Activated T-helper 1 cell treated with Interleukin-2 at 50 U/mL for 16 hours (primary cell): ENCODE data around the gene CPED1.

ENCODE experiments used
- DNase-seq: peaks from one replicate; pipeline ENCODE4 v3.0.0-alpha.2; 2020; ENCODE audit warnings: low read depth

Gene CPED1

GRCh38 chr7:121261207-121261884 lies 272.8 kb downstream of the CPED1 start:
- DNase-seq: no peak

DNA sequence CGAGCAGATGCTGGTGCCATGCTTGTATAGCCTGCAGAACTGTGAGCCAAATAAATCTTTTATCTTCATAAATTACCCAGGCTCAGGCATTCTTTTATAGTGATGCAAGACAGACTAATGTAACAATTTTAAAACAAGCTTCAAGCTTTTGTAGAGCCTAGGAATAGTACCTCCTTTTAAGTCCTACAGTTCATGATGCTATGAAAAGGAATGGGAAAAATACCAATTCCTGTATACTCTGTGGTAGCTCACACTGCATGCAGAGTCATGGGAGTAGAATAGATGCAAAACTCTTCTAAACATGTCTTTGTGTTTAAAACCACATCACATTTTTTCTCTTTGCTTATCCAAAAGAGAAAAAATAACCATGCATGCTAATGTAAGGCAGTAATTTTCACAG lies 273.7 kb downstream of the CPED1 start:
- no peak for DNase-seq

DNA sequence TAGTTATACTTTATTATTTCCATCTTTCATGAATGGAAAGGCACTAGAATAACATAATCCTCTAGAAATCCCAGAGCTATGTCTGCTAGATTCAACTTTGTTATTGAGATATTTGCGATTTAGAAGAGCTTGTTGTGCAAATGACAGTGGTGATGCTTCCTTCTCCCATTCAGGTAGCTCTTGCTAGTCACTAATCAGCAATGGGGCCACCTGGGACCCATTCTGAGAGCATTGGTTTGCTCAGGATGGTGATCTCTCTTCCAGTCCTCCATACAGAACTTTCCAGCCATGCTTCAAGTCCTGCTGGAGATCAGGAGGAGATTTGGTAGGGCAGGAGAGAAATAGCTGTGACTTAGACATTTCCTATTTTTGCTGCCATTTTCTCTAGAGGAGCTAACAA lies 274.5 kb downstream of the CPED1 start:
- no peak for DNase-seq

DNA sequence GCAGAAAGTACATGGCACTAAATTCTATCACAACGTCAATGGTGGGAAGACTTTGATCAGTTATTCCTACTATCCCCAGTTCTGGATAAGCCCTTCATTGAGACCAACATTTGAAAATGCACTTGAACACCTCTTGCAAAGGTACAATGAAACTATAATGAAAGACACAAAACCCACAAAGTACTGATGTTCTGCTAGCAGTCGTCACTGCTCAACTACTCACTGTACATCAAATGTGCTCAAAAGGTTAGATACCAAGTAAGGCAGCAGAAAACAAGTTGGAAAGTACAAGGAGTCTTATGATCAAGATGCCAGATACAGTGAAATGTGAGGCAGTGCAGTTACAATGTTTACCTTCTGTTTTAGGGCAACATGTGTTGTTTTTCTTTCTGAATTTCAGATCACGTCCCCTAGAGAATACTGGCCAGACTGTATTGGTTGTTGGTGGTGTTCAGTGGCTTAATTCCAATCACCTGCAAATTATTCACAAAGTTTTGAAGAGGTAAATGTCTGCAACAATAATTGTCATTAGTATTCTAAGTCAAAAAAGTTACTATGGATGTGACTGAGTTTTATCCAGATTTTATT lies 277.9 kb downstream of the CPED1 start:
- DNase-seq: no peak

DNA sequence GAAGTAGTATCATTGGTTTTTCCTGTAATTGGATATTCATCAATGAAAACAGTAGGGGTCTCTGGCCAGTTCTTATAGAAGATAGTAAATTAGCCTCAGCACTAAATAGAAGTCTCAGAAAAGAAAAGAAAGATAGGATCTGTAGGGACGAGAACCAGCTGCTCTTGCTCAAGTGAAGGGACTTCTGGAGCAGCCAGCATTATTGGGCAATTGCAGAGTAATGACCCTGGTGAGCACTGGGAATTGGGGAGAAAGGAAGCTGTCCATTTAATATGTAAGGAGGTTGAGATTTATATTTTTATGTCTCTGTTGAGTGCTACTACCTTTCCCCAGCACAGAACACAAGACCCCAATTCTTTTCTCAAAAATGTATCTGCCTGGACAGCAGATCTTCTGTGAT lies 279.1 kb downstream of the CPED1 start:
- no peak for DNase-seq

DNA sequence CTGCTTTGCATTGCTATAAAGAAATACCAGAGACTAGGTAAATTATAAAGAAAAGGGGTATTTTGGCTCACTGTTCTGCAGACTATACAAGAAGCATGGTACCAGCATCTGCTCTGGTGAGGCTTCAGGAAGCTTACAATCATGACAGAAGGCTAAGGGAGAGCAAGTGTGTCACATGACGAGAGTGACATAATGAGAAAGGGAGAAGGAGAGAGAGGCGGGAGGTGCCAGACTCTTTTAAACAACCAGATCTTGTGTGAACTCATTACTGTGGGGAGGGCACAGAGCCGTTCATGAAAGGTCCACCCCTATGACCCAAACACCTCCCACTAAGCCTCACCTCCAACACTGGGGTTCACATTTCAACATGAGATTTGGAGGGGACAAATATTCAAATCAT lies 281.3 kb downstream of the CPED1 start:
- no peak for DNase-seq

DNA sequence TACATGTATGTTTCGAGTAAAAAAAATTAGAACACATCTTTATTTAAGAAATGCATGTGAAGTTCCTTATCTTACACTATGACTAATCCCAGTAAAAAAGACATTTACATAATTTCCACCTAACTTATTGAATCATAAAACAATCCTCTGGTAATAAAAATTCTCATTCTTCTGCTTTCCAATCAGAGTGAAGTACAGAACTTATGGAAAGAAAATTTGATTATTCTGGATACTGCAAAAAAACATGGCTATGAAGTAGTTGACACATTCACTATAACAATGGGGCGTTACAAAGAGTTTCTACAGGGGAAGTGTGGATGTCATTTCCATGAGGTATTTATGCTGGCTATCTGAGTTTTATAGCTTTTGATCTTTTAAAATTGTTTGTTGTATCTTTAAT lies 282.6 kb downstream of the CPED1 start:
- DNase-seq: no peak

DNA sequence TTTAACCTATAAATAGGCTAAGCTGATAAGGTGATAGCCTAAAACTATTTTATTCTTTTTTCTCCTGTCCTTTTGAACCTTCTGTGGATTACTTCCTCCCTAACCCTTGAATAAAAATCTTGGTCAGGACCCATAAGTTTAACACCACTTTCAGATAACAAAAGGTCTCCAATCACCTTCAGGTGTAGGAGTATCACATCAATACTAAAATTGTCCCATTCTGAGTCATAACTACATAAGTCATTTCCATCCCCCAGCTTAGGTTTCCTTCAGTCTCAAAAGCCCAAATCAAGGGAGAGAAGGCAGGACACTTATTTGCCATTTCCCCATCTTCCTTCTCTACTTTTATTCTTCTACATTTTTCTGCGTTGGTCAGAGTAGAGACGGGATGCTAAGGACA lies 283.4 kb downstream of the CPED1 start:
- no peak for DNase-seq

DNA sequence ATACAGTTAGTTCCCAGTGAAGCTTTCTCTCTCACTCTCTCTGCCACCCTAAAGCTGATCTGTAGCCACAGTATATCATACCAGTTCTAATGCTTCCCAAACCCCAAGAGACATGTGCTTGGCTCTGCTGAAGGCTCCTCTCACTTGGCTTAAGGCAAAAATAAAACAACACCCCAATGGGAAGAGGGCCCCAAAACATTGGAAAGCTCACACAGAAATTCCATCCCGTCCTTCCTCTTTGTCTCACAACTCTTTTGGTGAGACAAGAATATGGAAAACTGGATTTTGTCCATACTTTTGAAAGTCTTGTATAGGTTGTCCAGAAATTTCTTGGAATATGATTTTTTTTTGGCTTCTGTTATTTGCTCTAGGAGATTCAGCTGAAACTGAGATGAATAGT lies 284.2 kb downstream of the CPED1 start:
- no peak for DNase-seq

DNA sequence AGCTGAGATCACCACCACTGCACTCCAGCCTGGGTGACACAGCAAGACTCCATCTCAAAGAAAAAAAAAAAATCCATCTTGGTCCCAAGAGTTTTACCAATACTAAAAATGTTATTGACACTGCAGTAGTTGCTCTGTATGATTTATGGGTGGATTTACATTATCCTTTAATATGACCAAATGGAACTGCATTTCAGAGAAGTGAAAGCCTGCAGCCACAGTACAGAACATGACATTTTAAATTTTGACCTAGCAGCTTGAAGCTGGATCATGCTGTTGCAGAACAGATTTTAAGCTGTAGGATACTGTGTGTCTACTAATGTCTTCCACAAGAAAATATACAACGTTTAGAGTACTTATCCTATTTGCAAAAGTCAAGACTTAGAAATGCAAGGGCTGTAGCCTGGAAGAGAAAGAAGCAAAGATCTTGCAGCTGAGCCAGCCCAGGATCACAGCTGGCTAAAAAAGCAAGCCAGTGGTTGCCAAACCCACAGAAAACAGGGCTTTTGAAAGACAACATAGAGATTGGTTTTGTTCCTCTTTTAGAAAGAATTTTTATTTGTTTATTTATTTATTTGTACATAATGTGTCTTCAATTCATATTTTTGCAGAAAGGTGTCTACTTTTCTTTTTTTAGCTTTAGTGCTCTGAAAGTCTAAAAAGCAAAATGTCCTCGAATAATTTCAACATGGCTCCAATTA lies 285.1 kb downstream of the CPED1 start:
- DNase-seq: no peak

DNA sequence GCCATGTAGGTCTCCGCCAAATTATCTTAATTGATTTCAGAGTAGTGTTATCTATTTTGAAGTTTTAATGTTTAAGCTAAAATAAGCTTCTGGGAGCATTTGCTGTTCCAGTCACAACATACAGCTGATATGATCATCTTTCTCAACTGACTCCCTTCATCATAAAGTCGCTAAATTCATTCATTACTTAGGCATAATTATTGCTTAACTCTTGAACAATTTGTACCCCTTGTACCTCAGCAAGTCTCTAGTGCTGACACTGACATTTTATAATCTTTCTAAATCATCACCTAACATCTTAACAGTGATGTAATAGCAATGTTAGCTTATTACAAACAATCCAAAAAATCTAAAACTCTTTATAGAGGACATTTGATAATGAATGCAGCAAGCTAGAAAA lies 286.0 kb downstream of the CPED1 start:
- no peak for DNase-seq

- no peak for DNase-seq
Measured at GRCh38 chr7:121275204-121275603, 286.7 kb downstream of the CPED1 start.

- no peak for DNase-seq
Measured at GRCh38 chr7:121276313-121276712, 287.8 kb downstream of the CPED1 start.

GRCh38 chr7:121278120-121279021 lies 289.9 kb downstream of the CPED1 start:
- no peak for DNase-seq

GRCh38 chr7:121279060-121279620 lies 290.6 kb downstream of the CPED1 start:
- no peak for DNase-seq

DNA sequence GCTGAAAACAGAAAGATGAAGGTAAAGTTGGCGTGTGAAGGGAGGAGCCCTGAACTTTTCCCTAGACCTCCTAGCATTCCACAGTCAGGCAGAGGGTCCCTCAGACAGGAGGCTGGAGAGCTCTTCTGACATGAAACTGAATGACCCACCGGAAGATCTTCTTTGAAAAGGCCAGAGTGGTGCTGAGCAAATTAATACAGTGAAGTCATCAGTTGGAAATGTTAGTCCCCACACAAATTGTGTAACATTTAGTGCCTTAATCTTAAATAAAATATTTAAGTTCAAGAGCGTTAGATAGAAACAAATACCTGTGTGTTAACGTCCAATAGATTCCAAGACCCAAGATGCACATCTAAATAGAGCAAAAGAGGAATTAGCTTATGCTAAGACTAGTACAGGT lies 291.3 kb downstream of the CPED1 start:
- no peak for DNase-seq

DNA sequence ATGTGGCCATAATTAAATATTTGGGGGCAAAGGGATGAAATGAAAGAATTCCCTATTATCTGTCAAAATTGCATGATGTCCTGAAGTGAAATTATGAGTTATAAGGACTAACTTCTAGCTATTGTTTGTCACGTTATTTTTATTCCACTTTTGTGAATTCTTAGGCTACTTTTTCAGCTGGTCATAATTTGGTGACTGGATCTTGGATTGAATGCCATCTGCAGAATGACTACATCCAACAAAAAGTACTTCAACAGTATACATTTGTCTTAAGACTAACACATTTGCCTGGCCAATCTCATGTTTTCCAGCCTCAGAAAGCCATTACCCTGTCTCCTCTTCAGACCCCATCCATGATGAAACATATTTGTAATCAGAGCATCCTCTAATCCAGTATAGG lies 292.1 kb downstream of the CPED1 start:
- DNase-seq: no peak

DNA sequence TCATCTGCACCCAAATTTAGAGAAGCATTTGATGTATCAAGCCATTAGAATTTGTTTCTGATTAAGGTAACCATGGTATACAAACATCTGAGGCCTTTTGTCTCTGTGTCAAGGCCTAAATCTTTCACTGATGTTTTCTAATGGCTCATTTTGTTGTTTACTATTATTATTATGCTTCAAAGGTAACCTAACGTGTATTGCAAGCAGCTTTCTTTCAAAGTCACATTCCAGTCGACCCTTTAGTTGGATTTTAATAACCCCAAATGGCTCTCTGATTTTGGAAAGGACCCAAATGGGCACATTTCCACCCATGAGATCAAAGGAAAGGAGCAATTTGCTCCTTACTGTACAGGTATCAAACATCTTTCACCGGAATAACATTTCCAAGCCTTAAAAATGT lies 293.6 kb downstream of the CPED1 start:
- no peak for DNase-seq

DNA sequence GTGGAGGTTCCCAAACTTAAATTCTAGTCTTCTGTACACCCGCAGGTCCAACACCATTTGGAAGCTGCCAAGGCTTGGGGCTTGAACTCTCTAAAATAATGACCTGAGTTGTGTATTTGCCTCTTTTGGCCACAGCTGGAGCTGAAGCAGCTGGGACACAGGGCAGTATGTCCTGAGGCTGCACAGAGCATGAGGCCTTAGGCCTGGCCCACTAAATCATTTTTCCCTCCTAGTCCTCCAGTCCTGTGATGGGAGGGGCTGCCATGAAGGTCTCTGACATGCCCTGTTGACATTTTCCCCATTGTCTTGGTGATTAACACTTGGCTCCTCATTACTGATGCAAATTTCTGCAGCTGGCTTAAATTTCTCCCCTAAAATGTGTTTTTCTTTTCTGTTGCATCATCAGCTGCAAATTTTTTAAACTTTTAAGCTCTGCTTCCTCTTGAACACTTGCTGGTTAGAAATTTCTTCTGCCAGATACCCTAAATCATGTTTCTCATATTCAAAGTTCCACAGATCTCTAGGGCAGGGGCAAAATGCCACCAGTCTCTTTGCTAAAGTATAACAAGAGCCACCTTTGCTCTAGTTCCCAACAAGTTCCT lies 296.7 kb downstream of the CPED1 start:
- DNase-seq: no peak

GRCh38 chr7:121286186-121286585 lies 297.7 kb downstream of the CPED1 start:
- DNase-seq: no peak

- no peak for DNase-seq
Measured at GRCh38 chr7:121286742-121287734, 298.5 kb downstream of the CPED1 start.
